ENCODE data around the gene JAZF1.

JAZF1 gene

DNA sequence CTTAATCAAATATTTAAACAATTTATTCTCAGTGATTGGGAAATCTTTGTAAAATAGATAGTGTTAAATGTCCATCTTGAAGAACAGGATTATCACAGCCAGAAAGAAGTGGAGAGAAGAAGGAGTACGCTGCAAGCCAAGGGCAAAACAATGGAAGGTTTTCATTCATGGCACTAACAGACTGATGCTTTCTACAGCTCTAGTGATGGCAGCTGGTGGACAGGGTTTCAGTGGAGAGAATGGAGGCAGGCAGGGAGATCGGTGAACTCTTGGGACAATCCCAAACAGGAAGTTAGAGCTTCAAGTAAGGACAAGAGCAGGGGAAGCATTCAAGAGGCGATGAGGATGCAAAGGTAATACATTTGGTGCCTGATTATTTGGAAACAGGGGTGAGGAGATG is 207.0 kb downstream of the JAZF1 start:
- TF ChIP-seq EGR1 (IDR thresholded peaks at IDR 0.05): no peak
- TF ChIP-seq ZBTB7A (IDR thresholded peaks at IDR 0.05; ENCODE audit: low read depth): no peak
- TF ChIP-seq RAD21 (IDR thresholded peaks at IDR 0.05; ENCODE audit: low read depth): no peak
- TF ChIP-seq CEBPB (IDR thresholded peaks at IDR 0.05): no peak
- TF ChIP-seq CREB1 (IDR thresholded peaks at IDR 0.05; ENCODE audit: low read depth): no peak
- TF ChIP-seq TCF12 (IDR thresholded peaks at IDR 0.05; ENCODE audit: low read depth): no peak
- no peak for TF ChIP-seq TEAD4 (IDR thresholded peaks at IDR 0.05)
- TF ChIP-seq, protein P1, sequence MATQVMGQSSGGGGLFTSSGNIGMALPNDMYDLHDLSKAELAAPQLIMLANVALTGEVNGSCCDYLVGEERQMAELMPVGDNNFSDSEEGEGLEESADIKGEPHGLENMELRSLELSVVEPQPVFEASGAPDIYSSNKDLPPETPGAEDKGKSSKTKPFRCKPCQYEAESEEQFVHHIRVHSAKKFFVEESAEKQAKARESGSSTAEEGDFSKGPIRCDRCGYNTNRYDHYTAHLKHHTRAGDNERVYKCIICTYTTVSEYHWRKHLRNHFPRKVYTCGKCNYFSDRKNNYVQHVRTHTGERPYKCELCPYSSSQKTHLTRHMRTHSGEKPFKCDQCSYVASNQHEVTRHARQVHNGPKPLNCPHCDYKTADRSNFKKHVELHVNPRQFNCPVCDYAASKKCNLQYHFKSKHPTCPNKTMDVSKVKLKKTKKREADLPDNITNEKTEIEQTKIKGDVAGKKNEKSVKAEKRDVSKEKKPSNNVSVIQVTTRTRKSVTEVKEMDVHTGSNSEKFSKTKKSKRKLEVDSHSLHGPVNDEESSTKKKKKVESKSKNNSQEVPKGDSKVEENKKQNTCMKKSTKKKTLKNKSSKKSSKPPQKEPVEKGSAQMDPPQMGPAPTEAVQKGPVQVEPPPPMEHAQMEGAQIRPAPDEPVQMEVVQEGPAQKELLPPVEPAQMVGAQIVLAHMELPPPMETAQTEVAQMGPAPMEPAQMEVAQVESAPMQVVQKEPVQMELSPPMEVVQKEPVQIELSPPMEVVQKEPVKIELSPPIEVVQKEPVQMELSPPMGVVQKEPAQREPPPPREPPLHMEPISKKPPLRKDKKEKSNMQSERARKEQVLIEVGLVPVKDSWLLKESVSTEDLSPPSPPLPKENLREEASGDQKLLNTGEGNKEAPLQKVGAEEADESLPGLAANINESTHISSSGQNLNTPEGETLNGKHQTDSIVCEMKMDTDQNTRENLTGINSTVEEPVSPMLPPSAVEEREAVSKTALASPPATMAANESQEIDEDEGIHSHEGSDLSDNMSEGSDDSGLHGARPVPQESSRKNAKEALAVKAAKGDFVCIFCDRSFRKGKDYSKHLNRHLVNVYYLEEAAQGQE (IDR thresholded peaks at IDR 0.05; ENCODE audit: low read depth): no peak
- TF ChIP-seq EP300 (IDR thresholded peaks at IDR 0.05; ENCODE audit: borderline replicate concordance): no peak
- TF ChIP-seq YY1 (IDR thresholded peaks at IDR 0.05; ENCODE audit: low read depth): no peak
- no peak for TF ChIP-seq USF1 (IDR thresholded peaks at IDR 0.05)
- TF ChIP-seq FOXM1 (IDR thresholded peaks at IDR 0.05; ENCODE audit: borderline replicate concordance, low read depth): no peak
- TF ChIP-seq TAF1 (IDR thresholded peaks at IDR 0.05; ENCODE audit: low read depth): no peak
- TF ChIP-seq, protein P2, sequence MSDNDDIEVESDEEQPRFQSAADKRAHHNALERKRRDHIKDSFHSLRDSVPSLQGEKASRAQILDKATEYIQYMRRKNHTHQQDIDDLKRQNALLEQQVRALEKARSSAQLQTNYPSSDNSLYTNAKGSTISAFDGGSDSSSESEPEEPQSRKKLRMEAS (IDR thresholded peaks at IDR 0.05): no peak
- TF ChIP-seq NFIC (IDR thresholded peaks at IDR 0.05): no peak

GRCh38 chr7:27972276-27972675 is 208.3 kb downstream of the JAZF1 start:
- TF ChIP-seq TAF1 (IDR thresholded peaks at IDR 0.05; ENCODE audit: low read depth) (no peak), RAD21 (IDR thresholded peaks at IDR 0.05; ENCODE audit: low read depth) (no peak), YY1 (IDR thresholded peaks at IDR 0.05; ENCODE audit: low read depth) (no peak), EP300 (IDR thresholded peaks at IDR 0.05; ENCODE audit: borderline replicate concordance) (no peak), TEAD4 (IDR thresholded peaks at IDR 0.05) (no peak), TCF12 (IDR thresholded peaks at IDR 0.05; ENCODE audit: low read depth) (no peak), ZBTB7A (IDR thresholded peaks at IDR 0.05; ENCODE audit: low read depth) (no peak), FOXM1 (IDR thresholded peaks at IDR 0.05; ENCODE audit: borderline replicate concordance, low read depth) (no peak), EGR1 (IDR thresholded peaks at IDR 0.05) (no peak), CEBPB (IDR thresholded peaks at IDR 0.05) (no peak), NFIC (IDR thresholded peaks at IDR 0.05) (no peak), CREB1 (IDR thresholded peaks at IDR 0.05; ENCODE audit: low read depth) (no peak), USF1 (IDR thresholded peaks at IDR 0.05) (no peak)
- TF ChIP-seq, protein P1 (IDR thresholded peaks at IDR 0.05; ENCODE audit: low read depth): no peak
- TF ChIP-seq, protein P2 (IDR thresholded peaks at IDR 0.05): no peak

DNA sequence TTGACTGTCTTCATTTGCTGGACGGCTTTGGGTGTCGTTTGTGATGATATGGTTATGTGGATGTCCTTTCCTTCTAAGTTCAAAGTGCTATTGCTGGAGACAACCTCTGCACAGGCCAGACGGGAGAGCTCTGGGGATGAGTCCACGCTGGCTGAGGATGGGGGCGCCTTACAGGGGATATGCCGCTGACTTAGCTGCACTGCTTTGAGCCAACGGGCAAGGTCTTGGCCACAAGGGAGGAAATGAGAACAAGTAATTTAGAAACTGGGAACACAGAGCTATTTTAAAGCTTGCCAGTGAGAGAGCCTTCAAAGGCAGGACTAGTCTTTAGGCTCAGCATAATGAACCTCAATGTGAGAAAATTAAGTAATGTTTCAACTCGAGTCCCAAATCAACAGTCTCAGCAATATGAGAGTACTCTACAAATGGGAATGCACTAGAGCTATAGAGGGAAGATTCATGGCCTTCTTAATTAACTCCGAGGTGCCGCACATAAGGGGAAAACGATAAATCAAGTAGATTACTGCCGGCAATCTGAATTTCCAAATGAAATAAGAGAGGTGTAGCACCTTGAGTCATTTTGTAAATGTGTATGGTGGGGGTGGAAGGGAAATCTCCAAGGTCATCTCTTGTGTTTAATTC is 209.3 kb downstream of the JAZF1 start:
- TF ChIP-seq USF1 (IDR thresholded peaks at IDR 0.05) (no peak), RAD21 (IDR thresholded peaks at IDR 0.05; ENCODE audit: low read depth) (no peak), CREB1 (IDR thresholded peaks at IDR 0.05; ENCODE audit: low read depth) (no peak), EGR1 (IDR thresholded peaks at IDR 0.05) (no peak), EP300 (IDR thresholded peaks at IDR 0.05; ENCODE audit: borderline replicate concordance) (no peak), NFIC (IDR thresholded peaks at IDR 0.05) (no peak), TCF12 (IDR thresholded peaks at IDR 0.05; ENCODE audit: low read depth) (no peak), FOXM1 (IDR thresholded peaks at IDR 0.05; ENCODE audit: borderline replicate concordance, low read depth) (no peak), TEAD4 (IDR thresholded peaks at IDR 0.05) (no peak), TAF1 (IDR thresholded peaks at IDR 0.05; ENCODE audit: low read depth) (no peak), YY1 (IDR thresholded peaks at IDR 0.05; ENCODE audit: low read depth) (no peak), ZBTB7A (IDR thresholded peaks at IDR 0.05; ENCODE audit: low read depth) (no peak), CEBPB (IDR thresholded peaks at IDR 0.05) (no peak)
- TF ChIP-seq, protein P2 (IDR thresholded peaks at IDR 0.05): no peak
- TF ChIP-seq, protein P1 (IDR thresholded peaks at IDR 0.05; ENCODE audit: low read depth): no peak
